NB4 (cell line): Measurements from ENCODE around the gene LYSMD1.

Experiments used
- DNase-seq: peaks from one replicate; pipeline ENCODE4 v3.0.0; 2010; ENCODE audit warnings: low read depth
- H3K4me3 ChIP-seq: one replicate; pipeline ENCODE4 v1.5.1; 2011; ENCODE audit warnings: mild to moderate bottlenecking, low read depth, low read length, moderate library complexity
- CTCF ChIP-seq: IDR thresholded peaks from one replicate; pipeline ENCODE4 v1.5.1; 2012; ENCODE audit warnings: low read depth, low read length
- MYC ChIP-seq: IDR thresholded peaks from 2 replicates; pipeline ENCODE4 v1.6.1; 2011; ENCODE audit warnings: low read depth, low read length
- POLR2A ChIP-seq: IDR thresholded peaks from 2 replicates; pipeline ENCODE4 v1.6.1; 2011; ENCODE audit warnings: mild to moderate bottlenecking; ENCODE audit not compliant: insufficient read length; ENCODE audit errors: extremely low read depth
- TF ChIP-seq, protein P1 (sequence below): IDR thresholded peaks from 2 replicates; pipeline ENCODE4 v1.6.1; 2011; ENCODE audit warnings: low read depth, low read length

Gene LYSMD1

DNA sequence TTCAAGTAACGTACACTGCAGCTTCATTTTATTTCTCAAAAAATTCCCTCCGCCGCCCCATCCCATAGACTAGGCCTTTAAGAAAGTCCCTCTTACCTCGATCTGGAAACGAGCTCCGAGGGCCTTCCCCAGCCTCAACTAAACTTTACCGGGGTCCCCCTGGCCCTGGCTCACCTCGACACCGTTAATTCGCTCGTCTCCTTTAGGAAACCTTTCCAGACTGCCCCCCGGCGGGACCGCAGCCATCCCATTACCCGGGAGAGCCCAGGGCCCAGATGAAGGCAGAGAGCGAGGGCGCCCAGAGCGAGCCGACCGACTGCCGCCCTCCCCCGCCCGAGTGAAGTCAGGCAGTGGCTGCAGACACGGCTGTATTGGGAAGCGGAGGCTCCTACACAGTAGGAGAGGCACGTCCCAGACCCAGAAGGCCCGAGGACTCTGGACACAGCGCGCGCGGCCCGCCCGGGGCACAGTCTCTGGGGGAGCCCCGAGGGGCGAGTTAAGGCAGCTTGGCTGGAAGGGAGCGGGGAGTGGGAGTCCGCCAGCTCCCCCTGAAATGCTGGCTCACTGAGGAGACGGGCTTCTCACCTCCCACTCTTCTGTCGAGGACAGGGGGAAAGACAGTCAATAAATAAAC is 33.9 kb downstream of the LYSMD1 start:
- no peak for TF ChIP-seq CTCF
- no peak for TF ChIP-seq MYC
- TF ChIP-seq, protein P1, sequence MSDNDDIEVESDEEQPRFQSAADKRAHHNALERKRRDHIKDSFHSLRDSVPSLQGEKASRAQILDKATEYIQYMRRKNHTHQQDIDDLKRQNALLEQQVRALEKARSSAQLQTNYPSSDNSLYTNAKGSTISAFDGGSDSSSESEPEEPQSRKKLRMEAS, result no peak
- no peak for TF ChIP-seq POLR2A
- H3K4me3 ChIP-seq, result no peak overlapping the region
- no peak for DNase-seq

DNA sequence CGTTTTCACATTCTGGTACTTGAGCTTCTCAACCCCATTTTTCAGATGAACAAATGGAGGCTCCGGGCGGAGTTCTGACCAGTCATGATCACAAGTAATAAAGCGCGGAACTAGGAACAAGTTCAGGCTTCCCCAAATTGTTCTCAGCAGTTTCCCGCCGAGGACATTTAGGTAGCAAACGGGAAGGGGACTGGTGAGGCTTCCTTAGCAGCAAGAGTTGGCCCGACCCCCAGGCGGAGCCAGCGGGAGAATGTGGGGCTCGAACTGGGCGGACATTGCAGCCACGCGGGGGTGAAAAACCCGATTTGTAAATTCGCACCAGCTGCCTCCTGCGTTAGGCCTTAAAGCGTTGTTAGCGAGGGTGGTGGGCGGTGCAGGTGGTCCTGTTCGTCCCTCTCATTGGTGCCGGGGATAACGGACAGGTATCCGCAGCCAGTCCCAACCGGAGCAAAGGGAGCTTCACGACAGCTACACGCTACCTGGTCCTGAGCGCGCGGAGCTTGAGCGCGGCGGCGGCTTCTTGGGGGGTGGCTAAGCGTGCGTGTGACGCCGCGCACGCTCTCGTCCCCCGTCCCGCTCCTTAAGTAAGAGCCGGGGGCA is 34.6 kb downstream of the LYSMD1 start:
- no peak for DNase-seq
- H3K4me3 ChIP-seq, result no peak overlapping the region
- no peak for TF ChIP-seq MYC
- no peak for TF ChIP-seq POLR2A
- no peak for TF ChIP-seq CTCF
- TF ChIP-seq, protein P1, result no peak

DNA sequence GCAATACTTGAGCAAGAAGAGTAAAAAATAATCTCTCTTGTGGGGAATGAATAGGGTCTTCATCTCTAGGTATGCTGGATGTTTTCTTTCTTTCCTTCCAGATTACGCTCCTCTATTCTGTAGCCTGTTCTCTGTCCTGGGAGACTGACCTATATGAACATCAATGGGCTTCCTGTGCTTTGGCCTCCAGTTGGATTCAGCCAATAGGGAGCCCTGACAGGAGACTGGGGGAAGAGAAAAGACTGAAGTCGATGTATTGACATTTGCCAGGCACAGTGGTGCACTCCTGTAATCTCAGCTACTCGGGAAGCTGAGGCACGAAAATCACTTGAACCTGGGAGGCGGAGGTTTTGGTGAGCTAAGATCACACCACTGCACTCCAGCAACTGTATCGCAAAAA is 36.9 kb downstream of the LYSMD1 start:
- DNase-seq, result no peak
- H3K4me3 ChIP-seq, result no peak overlapping the region
- TF ChIP-seq MYC, result no peak
- TF ChIP-seq, protein P1, result no peak
- TF ChIP-seq CTCF, result no peak
- TF ChIP-seq POLR2A, result no peak

DNA sequence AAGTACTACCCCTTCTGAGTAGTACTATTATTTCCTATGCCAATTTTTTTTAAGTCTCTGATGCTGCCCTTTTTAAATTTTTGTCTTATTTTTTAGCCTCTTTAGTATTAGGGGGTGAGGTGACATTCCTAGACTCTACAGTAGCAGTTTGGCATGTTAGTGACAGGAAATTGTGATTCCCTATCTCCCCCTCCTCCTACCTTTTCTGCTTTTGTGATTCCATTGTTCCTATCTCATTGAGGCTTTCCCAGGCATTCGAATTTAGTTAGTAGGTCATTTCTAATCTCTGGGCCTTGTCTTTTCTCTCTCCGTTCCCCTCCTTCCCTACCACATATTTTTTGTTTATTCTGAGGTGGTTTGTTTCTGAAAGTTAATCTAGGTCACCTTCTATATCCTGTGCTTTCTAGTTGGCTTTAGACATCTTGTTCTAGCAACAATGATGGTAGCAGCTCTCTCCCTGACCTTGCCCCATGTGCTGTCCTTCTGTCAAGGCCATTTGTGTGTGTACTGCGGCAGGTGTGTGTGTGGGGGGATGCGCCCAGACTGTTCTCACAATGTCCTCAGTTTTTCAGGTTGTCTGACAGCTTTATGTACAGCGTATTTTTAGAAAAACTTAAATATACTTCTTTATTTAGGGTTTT is 40.8 kb downstream of the LYSMD1 start:
- TF ChIP-seq, protein P1, result no peak
- TF ChIP-seq CTCF, result no peak
- no peak for TF ChIP-seq MYC
- no peak overlapping the region for H3K4me3 ChIP-seq

GRCh38 chr1:151113877-151114276 is 51.8 kb downstream of the LYSMD1 start:
- no peak for DNase-seq
- TF ChIP-seq, protein P1, result no peak
- TF ChIP-seq MYC, result no peak
- TF ChIP-seq POLR2A, result no peak
- no peak for TF ChIP-seq CTCF
- H3K4me3 ChIP-seq, result no peak overlapping the region

More for the DNA sequence above, 40.8 kb downstream of the LYSMD1 start:
- no peak for DNase-seq
